Endothelial cell of umbilical vein (primary cell): ENCODE results near the gene DAZAP1. TPM values are rescaled to one million over a fixed set of nuclear protein-coding genes. Genes with fewer than 3 reads are reported as not detected.

ENCODE experiments used
- BruUV-seq: library from RNA; stranded (reverse); fragments of 400-500 nt; replicated peaks from 2 replicates; lab custom pipeline; 2021; lab: Mats Ljungman, UMichigan
- CTCF ChIA-PET: fragments of 300-600, 350-600 bp; sonication (Branson Sonifier 250); formaldehyde crosslinking; loops from one replicate; lab custom pipeline; 2021; ENCODE audit warnings: antibody characterized with exemption, inconsistent platforms; lab: Charles Lee
- POLR2A ChIA-PET: fragments of 300-600, 350-600 bp; sonication (Branson Sonifier 250); formaldehyde crosslinking; loops from one replicate; lab custom pipeline; 2021; ENCODE audit warnings: antibody characterized with exemption, inconsistent platforms; lab: Charles Lee
- DNase-seq: peaks from one replicate; pipeline ENCODE4 v3.0.0-alpha.2; 2011; ENCODE audit warnings: low read depth, low spot score
- FAIRE-seq: peaks from 2 replicates; lab custom pipeline; 2011; peaks lifted over from hg19 to GRCh38; lab: Jason Lieb, UNC
- H2AFZ ChIP-seq: 2 replicates; pipeline ENCODE4 v1.6.0; 2012; ENCODE audit warnings: low read depth, low read length, control low read depth, inconsistent platforms
- H3K27ac ChIP-seq: 2 replicates; pipeline ENCODE4 v1.5.1; 2011; ENCODE audit warnings: low read depth, mild to moderate bottlenecking, control low read depth, low read length, moderate library complexity; ENCODE audit not compliant: insufficient read depth
- H3K27me3 ChIP-seq, 2 experiments: 2 replicates each; pipeline versions ENCODE4 v1.6.0 to v1.6.1; 2011; ENCODE audit warnings: low read length in 2 of 2, mixed read lengths in 1 of 2; ENCODE audit not compliant: control insufficient read depth in 2 of 2, insufficient read depth in 2 of 2
- H3K36me3 ChIP-seq, 2 experiments: 2 replicates in 1 of 2; 3 replicates in 1 of 2; pipeline ENCODE4 v1.5.1; 2011; ENCODE audit warnings: low read length in 2 of 2, mild to moderate bottlenecking in 1 of 2, moderate library complexity in 1 of 2; ENCODE audit not compliant: control insufficient read depth in 2 of 2, insufficient read depth in 2 of 2; ENCODE audit errors: extremely low read depth in 1 of 2
- H3K4me1 ChIP-seq: 3 replicates; pipeline ENCODE4 v1.5.1; 2011; ENCODE audit warnings: mild to moderate bottlenecking, low read length; ENCODE audit not compliant: control insufficient read depth, insufficient read depth; ENCODE audit errors: extremely low read depth
- H3K4me2 ChIP-seq: 2 replicates; pipeline ENCODE4 v1.6.1; 2011; ENCODE audit warnings: low read length, control low read depth, mixed read lengths; ENCODE audit not compliant: insufficient read depth
- H3K4me3 ChIP-seq, 3 experiments: fragments of 200-600 bp in 1 of 3; sonication (generic), shearing (Covaris generic) in 1 of 3; replicated peaks in 1 of 3; 2 replicates each; pipeline ENCODE4 v1.5.1; 2011 to 2016; ENCODE audit warnings: control low read depth in 3 of 3, low read length in 3 of 3, mild to moderate bottlenecking in 2 of 3, inconsistent platforms in 1 of 3, low read depth in 1 of 3, moderate library complexity in 1 of 3; ENCODE audit not compliant: insufficient read depth in 1 of 3
- H3K79me2 ChIP-seq: 2 replicates; pipeline ENCODE4 v1.6.0; 2012; ENCODE audit warnings: low read length, inconsistent platforms; ENCODE audit not compliant: control insufficient read depth, insufficient read depth
- H3K9ac ChIP-seq: replicated peaks from 2 replicates; pipeline ENCODE3; 2011; ENCODE audit warnings: low read length, control low read depth; ENCODE audit not compliant: insufficient read depth; ENCODE audit errors: extremely low read depth
- H3K9me1 ChIP-seq: replicated peaks from 3 replicates; pipeline ENCODE4 v1.6.0; 2011; ENCODE audit warnings: mild to moderate bottlenecking, low read length; ENCODE audit not compliant: control insufficient read depth, insufficient read depth; ENCODE audit errors: extremely low read depth
- H3K9me3 ChIP-seq: replicated peaks from 2 replicates; pipeline ENCODE4 v1.5.1; 2012; ENCODE audit warnings: low read length, inconsistent platforms; ENCODE audit not compliant: control insufficient read depth, insufficient read depth
- H4K20me1 ChIP-seq: replicated peaks from 2 replicates; pipeline ENCODE3; 2011; ENCODE audit warnings: mild to moderate bottlenecking, low read length; ENCODE audit not compliant: control insufficient read depth, insufficient read depth; ENCODE audit errors: extremely low read depth
- CTCF ChIP-seq, 2 donors: IDR thresholded peaks; 1 replicate in 1 of 2; 2 replicates in 1 of 2; pipeline ENCODE4 v1.5.1; 2011; ENCODE audit warnings: low read length in 2 of 2, mild to moderate bottlenecking in 2 of 2, moderate library complexity in 2 of 2, control low read depth in 1 of 2, inconsistent platforms in 1 of 2, low read depth in 1 of 2; ENCODE audit not compliant: insufficient read depth in 1 of 2; ENCODE audit errors: extremely low read depth in 1 of 2
- EZH2 ChIP-seq: IDR thresholded peaks from 2 replicates; pipeline ENCODE4 v1.6.1; 2012; ENCODE audit warnings: borderline replicate concordance, low read depth, mild to moderate bottlenecking, moderate library complexity, low read length, inconsistent platforms; ENCODE audit not compliant: severe bottlenecking
- MYC ChIP-seq: IDR thresholded peaks from one replicate; pipeline ENCODE4 v1.6.1; 2011; ENCODE audit warnings: mild to moderate bottlenecking, low read depth, low read length
- POLR2AphosphoS5 ChIP-seq: IDR thresholded peaks from 2 replicates; pipeline ENCODE4 v1.6.1; 2012; ENCODE audit warnings: low read depth, mild to moderate bottlenecking, control low read depth, low read length, moderate library complexity; ENCODE audit not compliant: insufficient read depth
- dilution Hi-C: fragments of 300-500 bp; cut with MboI; formaldehyde crosslinking; loops from one replicate; pipeline ENCODE4 v1.15.0; 2019; ENCODE audit warnings: low sequenced_read_pairs; ENCODE audit not compliant: extremely low pct_ligation_motif_present
- intact Hi-C: fragments of 100-400 bp; cut with micrococcal nuclease; formaldehyde crosslinking; loops from one replicate; pipeline ENCODE4 v1.10.0; 2022
- polyA plus RNA-seq, 4 experiments: library from polyadenylated mRNA; depleted of rRNA in 3 of 4; stranded (reverse) in 3 of 4; unstranded in 1 of 4; fragments of >200 nt; gene quantifications; 2 replicates each; pipeline versions ENCODE4 v1.2.1 to v1.2.3, GENCODE V29; 2011 to 2012; ENCODE audit warnings: missing spikeins in 1 of 4
- total RNA-seq: library from RNA; stranded (reverse); gene quantifications from 2 replicates; pipeline ENCODE4 v1.2.3, GENCODE V29; 2021

The DAZAP1 gene
- total and polyA plus RNA-seq, 2 donors (not counting 3 experiments of a cell fraction or from before 2014, with no cell fraction given) = 50.1 to 187 TPM

DNA sequence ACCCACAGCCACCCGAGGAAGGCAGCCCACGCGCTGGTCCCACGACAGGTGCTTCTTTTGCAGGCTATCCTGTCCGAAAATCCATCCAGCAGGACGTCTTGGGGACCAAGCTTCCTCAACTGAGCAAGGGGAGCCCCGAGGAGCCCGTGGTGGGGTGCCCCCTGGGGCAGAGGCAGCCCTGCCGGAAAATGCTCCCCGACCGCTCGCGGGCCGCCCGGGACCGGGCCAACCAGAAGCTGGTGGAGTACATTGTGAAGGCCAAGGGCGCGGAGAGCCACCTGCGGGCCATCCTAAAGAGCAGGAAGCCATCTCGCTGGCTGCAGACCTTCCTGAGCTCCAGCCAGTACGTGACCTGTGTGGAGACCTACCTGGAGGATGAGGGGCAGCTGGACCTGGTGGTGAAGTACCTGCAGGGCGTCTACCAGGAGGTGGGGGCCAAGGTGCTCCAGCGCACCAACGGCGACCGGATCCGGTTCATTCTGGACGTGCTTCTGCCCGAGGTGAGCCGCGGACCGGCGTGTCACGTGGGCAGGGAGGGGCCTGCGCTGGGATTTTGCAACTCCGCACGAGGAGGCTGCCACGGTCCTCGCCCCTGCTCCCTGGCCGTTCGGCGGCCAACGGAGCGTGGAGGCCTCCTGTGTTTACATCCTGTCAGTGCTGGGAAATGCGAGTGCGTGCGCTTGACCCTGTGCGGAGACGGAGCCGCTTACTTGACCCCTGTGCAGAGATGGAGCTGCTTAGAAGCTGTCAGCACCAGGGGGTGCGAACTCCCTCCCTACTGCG, 36.6 kb upstream of the DAZAP1 start:
- H3K4me3 ChIP-seq = no peak overlapping the region
- CTCF ChIA-PET = interaction anchor here (1.5 to 5.0 kb wide), 4 partner anchors 13 to 126 kb away, joined by 3 to 31 read pairs (median 13); partner anchors contain the start of gene NDUFS7
- no peak overlapping the region for H3K4me2 ChIP-seq
- no peak overlapping the region for H2AFZ ChIP-seq
- no peak for TF ChIP-seq POLR2AphosphoS5
- no peak for TF ChIP-seq MYC
- no peak for TF ChIP-seq CTCF (IDR thresholded peaks at IDR 0.05; ENCODE audit: extremely low read depth in 1 of 2, insufficient read depth in 1 of 2, low read depth in 1 of 2, low read length in 2 of 2)
- no peak for TF ChIP-seq EZH2
- no peak overlapping the region for H3K27ac ChIP-seq
- no TSS peak for BruUV-seq
- no peak for FAIRE-seq
- H3K27me3 ChIP-seq = no peaks in the 10 kb centered on the region
- H4K20me1 ChIP-seq = no peaks in the 10 kb centered on the region
- intact Hi-C loops = no loop called here
- no peak overlapping the region for H3K9ac ChIP-seq
- peaks cover 4 to 51% of the 10 kb centered on the region in 2 experiments for H3K36me3 ChIP-seq
- DNase-seq = no peak
- POLR2A ChIA-PET = no interaction called here
- no peaks in the 10 kb centered on the region for H3K79me2 ChIP-seq
- H3K4me1 ChIP-seq = no peaks in the 10 kb centered on the region
- no peaks in the 10 kb centered on the region for H3K9me1 ChIP-seq
- H3K9me3 ChIP-seq = no peaks in the 10 kb centered on the region
- dilution Hi-C loops = no loop called here
